K562 (cell line): ENCODE results near the gene CASKIN2. TPM values are rescaled to one million over a fixed set of nuclear protein-coding genes. Genes with fewer than 3 reads are reported as not detected.

Experiments used
- ATAC-seq: fragments of 200-7000 bp; cut with Tn5 transposase; 3 replicates; pipeline ENCODE4 v1.9.1; 2020; ENCODE audit warnings: moderate library complexity
- BruUV-seq: library from RNA; stranded (reverse); fragments of 400-500 nt; replicated peaks from 2 replicates; lab custom pipeline; 2021; lab: Mats Ljungman, UMichigan
- CTCF ChIA-PET: fragments of 300-600 bp; formaldehyde crosslinking; extraction: SDS; loops from one replicate; lab custom pipeline; 2021; ENCODE audit warnings: low intra/inter-chr PET ratio; lab: Yijun Ruan, JAX
- POLR2A ChIA-PET: fragments of 300-600, 350-650 bp; sonication (Branson Sonifier 250); formaldehyde crosslinking; extraction: SDS; loops from one replicate; lab custom pipeline; 2021; ENCODE audit warnings: antibody characterized with exemption, inconsistent platforms; lab: Yijun Ruan, JAX
- DNase-seq, 4 experiments: peaks; one replicate each; pipeline versions ENCODE4 v3.0.0 to v3.0.0-alpha.2; 2011 to 2018; ENCODE audit warnings: low spot score in 3 of 4, mixed read lengths in 3 of 4; ENCODE audit errors: extremely low read depth in 1 of 4
- FAIRE-seq: peaks from 2 replicates; lab custom pipeline; 2011; peaks lifted over from hg19 to GRCh38; lab: Jason Lieb, UNC
- H2AFZ ChIP-seq: 2 replicates; pipeline ENCODE4 v1.6.0; 2011; ENCODE audit warnings: low read depth, low read length, control low read depth, inconsistent platforms
- H3K27ac ChIP-seq: fragments of 200-600 bp; 3 replicates; pipeline ENCODE4 v1.8.0; 2011; ENCODE audit warnings: low read depth, mild to moderate bottlenecking, control low read depth, inconsistent platforms, low read length, moderate library complexity, mixed read lengths; ENCODE audit errors: extremely low read depth
- H3K27me3 ChIP-seq, 2 experiments: fragments of 300-600 bp in 1 of 2; 2 replicates in 1 of 2; 3 replicates in 1 of 2; pipeline versions ENCODE4 v1.6.0 to v1.8.0; 2011; ENCODE audit warnings: inconsistent platforms in 2 of 2, low read length in 2 of 2, mild to moderate bottlenecking in 1 of 2, mixed read lengths in 1 of 2, moderate library complexity in 1 of 2; ENCODE audit not compliant: control insufficient read depth in 2 of 2, insufficient read depth in 2 of 2
- H3K36me3 ChIP-seq: fragments of 300-600 bp; 3 replicates; pipeline ENCODE4 v1.8.0; 2011; ENCODE audit warnings: mild to moderate bottlenecking, low read length, inconsistent platforms; ENCODE audit not compliant: control insufficient read depth, insufficient read depth
- H3K4me1 ChIP-seq, 2 experiments: fragments of 200-600 bp in 1 of 2; replicated peaks in 1 of 2; 2 replicates in 1 of 2; 3 replicates in 1 of 2; pipeline versions ENCODE4 v1.5.1 to v1.8.0; 2011; ENCODE audit warnings: inconsistent platforms in 2 of 2, low read length in 2 of 2, mild to moderate bottlenecking in 1 of 2, mixed read lengths in 1 of 2, moderate library complexity in 1 of 2; ENCODE audit not compliant: control insufficient read depth in 2 of 2, insufficient read depth in 2 of 2
- H3K4me2 ChIP-seq: 2 replicates; pipeline ENCODE4 v1.6.1; 2011; ENCODE audit warnings: low read length, control low read depth, inconsistent platforms, mixed read lengths; ENCODE audit not compliant: insufficient read depth
- H3K4me3 ChIP-seq: fragments of 200-600 bp; sonication (generic), shearing (Covaris generic); 2 replicates; pipeline ENCODE4 v1.5.1; 2016; ENCODE audit warnings: control low read depth, inconsistent platforms
- H3K79me2 ChIP-seq: fragments of 200-600 bp; 3 replicates; pipeline ENCODE4 v1.8.0; 2011; ENCODE audit warnings: low read length, inconsistent platforms; ENCODE audit not compliant: control insufficient read depth, insufficient read depth
- H3K9ac ChIP-seq, 2 experiments: 2 replicates each; pipeline versions ENCODE4 v1.6.0 to v1.6.1; 2011; ENCODE audit warnings: low read depth in 2 of 2, low read length in 2 of 2, control low read depth in 1 of 2, inconsistent platforms in 1 of 2, mild to moderate bottlenecking in 1 of 2, mixed read lengths in 1 of 2; ENCODE audit not compliant: insufficient read depth in 1 of 2
- H3K9me1 ChIP-seq: one replicate; pipeline ENCODE4 v1.6.0; 2011; ENCODE audit warnings: inconsistent platforms, mild to moderate bottlenecking, low read length, moderate library complexity; ENCODE audit not compliant: control insufficient read depth, insufficient read depth
- H3K9me3 ChIP-seq: replicated peaks from 2 replicates; pipeline ENCODE4 v1.5.1; 2011; ENCODE audit warnings: low read depth, low read length, inconsistent platforms; ENCODE audit not compliant: control insufficient read depth, insufficient read depth
- H4K20me1 ChIP-seq: replicated peaks from 2 replicates; pipeline ENCODE4 v1.6.1; 2011; ENCODE audit warnings: low read length, inconsistent platforms, mixed read lengths; ENCODE audit not compliant: control insufficient read depth, insufficient read depth
- CREB3L1 ChIP-seq: fragments of 450-650 bp; IDR thresholded peaks from 2 replicates; pipeline ENCODE4 v1.6.1; 2014; ENCODE audit warnings: low read depth, mild to moderate bottlenecking, moderate library complexity, borderline replicate concordance
- KDM5B ChIP-seq: fragments of 200-600 bp; sonication (generic); IDR thresholded peaks from 2 replicates; pipeline ENCODE4 v1.6.1; 2012; ENCODE audit warnings: low read depth, mild to moderate bottlenecking, moderate library complexity, low read length, control low read depth, inconsistent platforms; ENCODE audit not compliant: insufficient replicate concordance
- WGBS: fragments of 100-300 bp; shearing (Covaris generic); methylation state at CpG from one replicate; pipeline ENCODE4 v1.1.6; 2016; ENCODE audit warnings: low coverage, mixed read lengths; ENCODE audit not compliant: insufficient coverage; ENCODE audit errors: missing lambda C conversion rate; 5-methylcytosine and 5-hydroxymethylcytosine counted together
- in situ Hi-C: fragments of 300-500 bp; cut with MboI; formaldehyde crosslinking; loops from 4 replicates; pipeline ENCODE4 v1.15.0; 2018; ENCODE audit warnings: inconsistent platforms, mixed read lengths
- intact Hi-C: fragments of 100-400 bp; cut with micrococcal nuclease; formaldehyde crosslinking; loops from 2 replicates; pipeline ENCODE4 v1.14.2; 2022
- polyA plus RNA-seq, 8 experiments: library from polyadenylated mRNA; depleted of rRNA in 4 of 8; stranded (reverse) in 5 of 8; unstranded in 3 of 8; fragments of >200 nt; fragmentation: Nextera tagmentation in 2 of 8; fragmentation: Illumina TruSeq in 1 of 8; extraction: Ambion mirVana in 2 of 8; extraction: Trizol in 1 of 8; gene quantifications; 2 replicates each; pipeline versions ENCODE4 v1.2.1 to v1.2.3, GENCODE V29; 2011 to 2014; ENCODE audit warnings: inconsistent platforms in 1 of 8, missing spikeins in 1 of 8
- total RNA-seq, 7 experiments: library from RNA; depleted of rRNA in 6 of 7; stranded (reverse); fragments of >200 nt in 6 of 7; fragmentation: Illumina TruSeq in 2 of 7; extraction: Trizol in 2 of 7; gene quantifications; 2 replicates each; pipeline versions ENCODE4 v1.2.1 to v1.2.3, GENCODE V29; 2011 to 2021; ENCODE audit warnings: low replicate concordance in 1 of 7

The CASKIN2 gene
- total and polyA plus RNA-seq, 9 of the 15 experiments (the other 6 are each of a cell fraction or from before 2014, with no cell fraction given), result 0.01 to 12.2 (median 2.1) TPM

- H2AFZ ChIP-seq, result peak overlapping the region; percentile 92
- intact Hi-C loops, result loop anchor here (10.0 kb wide), 1 partner anchor 240 kb away; the partner anchor contains the start of gene SLC25A19
- no peaks in the 10 kb centered on the region for H3K27me3 ChIP-seq
- peak overlapping the region; percentile 55 to 89; a peak in 3 of 4 replicates for H3K9ac ChIP-seq
- WGBS, result 29% methylated on average over 18 of the region's 24 CpGs
- peaks cover 8% of the 10 kb centered on the region; the same call in 1 of the 3 replicates for H3K79me2 ChIP-seq
- H3K4me2 ChIP-seq, result peak overlapping the region; percentile 73
- CTCF ChIA-PET, result interaction anchor here (1.9 to 2.3 kb wide), 2 partner anchors 9 to 98 kb away, joined by 9 read pairs; partner anchors contain the start of genes CASKIN2 and TSEN54
- POLR2A ChIA-PET, result interaction anchor here (0.8 to 1.3 kb wide), 4 partner anchors 8 to 46 kb away, joined by 3 to 5 read pairs (median 4); partner anchors contain the start of gene TSEN54
- BruUV-seq, result no TSS peak
- no peaks in the 10 kb centered on the region for H3K9me1 ChIP-seq
- H4K20me1 ChIP-seq, result no peaks in the 10 kb centered on the region; the same call in 1 of the 2 replicates
- FAIRE-seq (peak; percentile 32), ATAC-seq (no peak), DNase-seq (no peak)
- in situ Hi-C loops, result no loop called here
- H3K27ac ChIP-seq, result peak overlapping the region; percentile 55; the same call in 1 of the 3 replicates
- TF ChIP-seq CREB3L1 (no peak), KDM5B (peak; percentile 11)
- no peaks in the 10 kb centered on the region for H3K9me3 ChIP-seq
- H3K4me1 ChIP-seq, result peaks cover 12 to 35% of the 10 kb centered on the region in 2 experiments
- H3K4me3 ChIP-seq, result peak overlapping the region; percentile 94
- H3K36me3 ChIP-seq, result peaks cover 41% of the 10 kb centered on the region
Measured at GRCh38 chr17:75524269-75524969, 9.1 kb upstream of the CASKIN2 start.
